GM18520 (cell line): ENCODE results near the gene DDX1.
A peak's percentile ranks its signal among the peaks of the same experiment; 100 is the strongest.

Experiments
- ATAC-seq: cut with Tn5 transposase; IDR thresholded peaks from one replicate; pipeline ENCODE4 v1.9.1; 2021; ENCODE audit not compliant: unreplicated experiment

DDX1 gene

GRCh38 chr2:15626967-15627366 lies 35.3 kb downstream of the DDX1 start:
- ATAC-seq: no peak

- no peak for ATAC-seq
These were observed 36.4 kb downstream of the DDX1 start for GRCh38 chr2:15627817-15628684.

- ATAC-seq: no peak
These were observed 37.5 kb downstream of the DDX1 start for GRCh38 chr2:15628899-15629855.

GRCh38 chr2:15630121-15630977 lies 38.7 kb downstream of the DDX1 start:
- ATAC-seq: no peak

- no peak for ATAC-seq
These were observed 39.5 kb downstream of the DDX1 start for GRCh38 chr2:15630978-15631719.

- ATAC-seq: no peak
These were observed 40.2 kb downstream of the DDX1 start for GRCh38 chr2:15631883-15632282.

GRCh38 chr2:15633043-15633970 lies 41.6 kb downstream of the DDX1 start:
- ATAC-seq: no peak

- no peak for ATAC-seq
These were observed 42.3 kb downstream of the DDX1 start for GRCh38 chr2:15633971-15634346.

GRCh38 chr2:15634846-15635490 lies 43.3 kb downstream of the DDX1 start:
- no peak for ATAC-seq

- ATAC-seq: peak; percentile 53
These were observed 45.5 kb downstream of the DDX1 start for GRCh38 chr2:15636972-15637785.

GRCh38 chr2:15638720-15639119 lies 47.1 kb downstream of the DDX1 start:
- no peak for ATAC-seq

- no peak for ATAC-seq
These were observed 47.9 kb downstream of the DDX1 start for GRCh38 chr2:15639323-15640251.

GRCh38 chr2:15640261-15640711 lies 48.6 kb downstream of the DDX1 start:
- ATAC-seq: no peak

GRCh38 chr2:15640784-15641183 lies 49.1 kb downstream of the DDX1 start:
- ATAC-seq: no peak

- ATAC-seq: no peak
These were observed 49.9 kb downstream of the DDX1 start for GRCh38 chr2:15641530-15641982.

GRCh38 chr2:15642011-15642814 lies 50.5 kb downstream of the DDX1 start:
- ATAC-seq: no peak
